DND-41 (cell line): ENCODE measurements around the gene DPYSL4.

Experiments used
- ATAC-seq: fragments of 200-7000 bp; cut with Tn5 transposase; 3 replicates; pipeline ENCODE4 v1.9.1; 2021; ENCODE audit warnings: low read depth; ENCODE audit not compliant: insufficient read depth
- DNase-seq: peaks from one replicate; pipeline ENCODE4 v3.0.0-alpha.2; 2020
- H2AFZ ChIP-seq: 2 replicates; pipeline ENCODE4 v1.6.0; 2012; ENCODE audit warnings: low read depth, low read length
- H3K27ac ChIP-seq: 2 replicates; pipeline ENCODE4 v1.5.1; 2012; ENCODE audit warnings: low read length, inconsistent platforms
- H3K27me3 ChIP-seq: fragments of 200-600 bp; sonication (generic); 2 replicates; pipeline ENCODE4 v1.6.0; 2012; ENCODE audit warnings: low read length, mild to moderate bottlenecking, inconsistent platforms; ENCODE audit not compliant: insufficient read depth, poor library complexity
- H3K36me3 ChIP-seq: 2 replicates; pipeline ENCODE4 v1.5.1; 2012; ENCODE audit warnings: low read length, inconsistent platforms; ENCODE audit not compliant: insufficient read depth
- H3K4me1 ChIP-seq: 2 replicates; pipeline ENCODE4 v1.5.1; 2012; ENCODE audit warnings: mild to moderate bottlenecking, low read length; ENCODE audit not compliant: insufficient read depth
- H3K4me2 ChIP-seq: 2 replicates; pipeline ENCODE4 v1.6.0; 2012; ENCODE audit warnings: mild to moderate bottlenecking, moderate library complexity, low read length, inconsistent platforms; ENCODE audit not compliant: insufficient read depth
- H3K4me3 ChIP-seq, 2 experiments: fragments of 200-600 bp in 1 of 2; shearing (Covaris generic) in 1 of 2; 2 replicates each; pipeline ENCODE4 v1.5.1; 2012 to 2016; ENCODE audit warnings: inconsistent platforms in 2 of 2, low read length in 2 of 2, mild to moderate bottlenecking in 2 of 2, low read depth in 1 of 2, moderate library complexity in 1 of 2
- H3K79me2 ChIP-seq: 2 replicates; pipeline ENCODE4 v1.6.0; 2012; ENCODE audit warnings: low read length, inconsistent platforms; ENCODE audit not compliant: insufficient read depth
- H3K9ac ChIP-seq: 2 replicates; pipeline ENCODE4 v1.6.0; 2012; ENCODE audit warnings: low read depth, mild to moderate bottlenecking, inconsistent platforms, low read length, moderate library complexity
- H3K9me3 ChIP-seq: 2 replicates; pipeline ENCODE4 v1.5.1; 2012; ENCODE audit warnings: low read length, moderate library complexity, mild to moderate bottlenecking, inconsistent platforms; ENCODE audit not compliant: insufficient read depth, severe bottlenecking
- H4K20me1 ChIP-seq: 2 replicates; pipeline ENCODE4 v1.6.0; 2012; ENCODE audit warnings: low read length; ENCODE audit not compliant: insufficient read depth
- EZH2 ChIP-seq: IDR thresholded peaks from 3 replicates; pipeline ENCODE4 v1.6.1; 2012; ENCODE audit warnings: borderline replicate concordance, low read depth, mild to moderate bottlenecking, moderate library complexity, low read length, inconsistent platforms; ENCODE audit not compliant: severe bottlenecking
- TF ChIP-seq, protein P1 (sequence below): IDR thresholded peaks from 2 replicates; pipeline ENCODE4 v1.5.1; 2012; ENCODE audit warnings: borderline replicate concordance, low read length, moderate library complexity, mild to moderate bottlenecking; ENCODE audit not compliant: poor library complexity, severe bottlenecking; ENCODE audit errors: extremely low read depth

The DPYSL4 gene

GRCh38 chr10:132138596-132138995, 48.2 kb upstream of the DPYSL4 start:
- Histone ChIP-seq H3K4me3 (no peak overlapping the region), H3K79me2 (no peaks in the 10 kb centered on the region), H3K9me3 (no peaks in the 10 kb centered on the region), H3K9ac (no peak overlapping the region), H2AFZ (no peak overlapping the region), H3K4me2 (no peak overlapping the region), H3K27me3 (no peaks in the 10 kb centered on the region), H3K4me1 (no peaks in the 10 kb centered on the region), H4K20me1 (no peaks in the 10 kb centered on the region; the same call in 1 of the 2 replicates), H3K36me3 (no peaks in the 10 kb centered on the region), H3K27ac (no peak overlapping the region)
- TF ChIP-seq, protein P1, sequence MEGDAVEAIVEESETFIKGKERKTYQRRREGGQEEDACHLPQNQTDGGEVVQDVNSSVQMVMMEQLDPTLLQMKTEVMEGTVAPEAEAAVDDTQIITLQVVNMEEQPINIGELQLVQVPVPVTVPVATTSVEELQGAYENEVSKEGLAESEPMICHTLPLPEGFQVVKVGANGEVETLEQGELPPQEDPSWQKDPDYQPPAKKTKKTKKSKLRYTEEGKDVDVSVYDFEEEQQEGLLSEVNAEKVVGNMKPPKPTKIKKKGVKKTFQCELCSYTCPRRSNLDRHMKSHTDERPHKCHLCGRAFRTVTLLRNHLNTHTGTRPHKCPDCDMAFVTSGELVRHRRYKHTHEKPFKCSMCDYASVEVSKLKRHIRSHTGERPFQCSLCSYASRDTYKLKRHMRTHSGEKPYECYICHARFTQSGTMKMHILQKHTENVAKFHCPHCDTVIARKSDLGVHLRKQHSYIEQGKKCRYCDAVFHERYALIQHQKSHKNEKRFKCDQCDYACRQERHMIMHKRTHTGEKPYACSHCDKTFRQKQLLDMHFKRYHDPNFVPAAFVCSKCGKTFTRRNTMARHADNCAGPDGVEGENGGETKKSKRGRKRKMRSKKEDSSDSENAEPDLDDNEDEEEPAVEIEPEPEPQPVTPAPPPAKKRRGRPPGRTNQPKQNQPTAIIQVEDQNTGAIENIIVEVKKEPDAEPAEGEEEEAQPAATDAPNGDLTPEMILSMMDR = no peak
- no peak for TF ChIP-seq EZH2
- DNase-seq = no peak
- no peak for ATAC-seq

DNA sequence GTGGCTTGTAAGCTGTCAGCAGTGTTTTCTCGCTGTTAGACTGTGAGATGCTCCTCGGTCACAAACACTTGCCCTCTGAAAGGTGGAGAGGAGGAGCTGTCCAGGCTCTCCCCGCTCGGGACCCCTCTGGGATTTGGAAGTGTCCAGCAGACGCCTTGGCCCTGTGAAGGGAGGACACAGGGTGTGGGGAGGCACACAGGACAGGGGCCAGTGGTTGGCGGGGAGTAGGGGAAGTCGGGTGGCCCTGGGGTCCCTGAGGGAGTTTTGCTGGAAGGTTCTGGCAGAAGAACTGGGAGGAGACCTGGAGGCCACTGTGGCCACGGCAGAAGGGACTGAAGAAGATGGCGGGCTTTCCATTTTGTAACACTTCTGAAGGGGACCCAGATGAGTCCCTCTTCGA, 47.2 kb upstream of the DPYSL4 start:
- DNase-seq = no peak
- Histone ChIP-seq H3K4me2 (no peak overlapping the region), H4K20me1 (no peaks in the 10 kb centered on the region; the same call in 1 of the 2 replicates), H3K27ac (no peak overlapping the region), H3K9me3 (no peaks in the 10 kb centered on the region), H3K27me3 (no peaks in the 10 kb centered on the region), H2AFZ (no peak overlapping the region), H3K36me3 (no peaks in the 10 kb centered on the region), H3K4me3 (no peak overlapping the region), H3K9ac (no peak overlapping the region), H3K79me2 (no peaks in the 10 kb centered on the region), H3K4me1 (no peaks in the 10 kb centered on the region)
- ATAC-seq = no peak
- TF ChIP-seq, protein P1 = no peak
- no peak for TF ChIP-seq EZH2

DNA sequence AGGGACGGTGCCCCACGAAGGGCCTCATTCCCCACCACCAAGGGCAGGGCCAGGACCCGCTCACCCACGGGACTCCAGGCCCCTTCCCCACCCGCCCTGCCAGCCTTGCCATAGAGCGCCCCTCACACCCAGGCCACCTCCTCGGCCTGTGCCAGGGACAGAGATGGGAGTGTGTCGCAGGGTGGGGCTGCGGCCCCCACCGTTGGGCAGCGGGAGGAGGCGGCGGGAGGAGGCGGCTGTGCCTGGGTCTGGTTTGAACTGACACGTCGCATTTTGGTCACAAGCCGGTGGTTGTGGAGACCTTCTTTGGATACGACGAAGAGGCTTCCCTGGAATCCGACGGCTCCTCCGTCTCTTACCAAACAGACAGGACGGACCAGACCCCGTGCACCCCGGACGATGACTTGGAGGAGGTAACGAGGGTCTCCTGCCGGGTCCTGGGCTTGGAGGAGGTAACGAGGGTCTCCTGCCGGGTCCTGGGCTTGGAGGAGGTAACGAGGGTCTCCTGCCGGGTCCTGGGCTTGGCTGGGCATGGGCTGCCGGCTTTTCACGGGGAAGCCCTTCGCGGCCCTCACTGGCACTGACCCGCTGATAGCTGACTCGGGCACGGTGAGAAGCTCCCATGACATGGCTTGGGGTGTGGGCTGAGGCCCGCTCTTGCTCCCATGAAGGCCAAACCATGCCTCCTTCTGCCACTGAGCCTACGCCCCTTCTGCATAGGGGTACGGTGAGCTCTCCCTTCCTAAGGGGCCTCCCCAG, 46.4 kb upstream of the DPYSL4 start:
- H3K9me3 ChIP-seq = no peaks in the 10 kb centered on the region
- H3K79me2 ChIP-seq = no peaks in the 10 kb centered on the region
- ATAC-seq (no peak), DNase-seq (no peak)
- no peak overlapping the region for H3K27ac ChIP-seq
- TF ChIP-seq EZH2 = no peak
- TF ChIP-seq, protein P1 = no peak
- no peak overlapping the region for H3K9ac ChIP-seq
- H3K36me3 ChIP-seq = no peaks in the 10 kb centered on the region
- no peak overlapping the region for H2AFZ ChIP-seq
- no peak overlapping the region for H3K4me3 ChIP-seq
- H3K27me3 ChIP-seq = no peaks in the 10 kb centered on the region
- H3K4me1 ChIP-seq = no peaks in the 10 kb centered on the region
- H4K20me1 ChIP-seq = no peaks in the 10 kb centered on the region; the same call in 1 of the 2 replicates
- no peak overlapping the region for H3K4me2 ChIP-seq
